GM10266 (cell line): ENCODE results near the gene CLDN20.
"Not testable (repeated sequence)": the region's sequence is repeated elsewhere in the genome, so short reads cannot be mapped to it uniquely, and the experiment has no call there.

ENCODE experiments used
- DNase-seq: peaks from one replicate; pipeline ENCODE4 v3.0.0; 2012; ENCODE audit errors: extremely low spot score
- TF ChIP-seq, protein P1 (sequence below): IDR thresholded peaks from 2 replicates; pipeline ENCODE4 v1.5.1; 2012; ENCODE audit warnings: mild to moderate bottlenecking, low read depth; ENCODE audit not compliant: control insufficient read depth, insufficient read depth; ENCODE audit errors: missing control alignments

Gene CLDN20

DNA sequence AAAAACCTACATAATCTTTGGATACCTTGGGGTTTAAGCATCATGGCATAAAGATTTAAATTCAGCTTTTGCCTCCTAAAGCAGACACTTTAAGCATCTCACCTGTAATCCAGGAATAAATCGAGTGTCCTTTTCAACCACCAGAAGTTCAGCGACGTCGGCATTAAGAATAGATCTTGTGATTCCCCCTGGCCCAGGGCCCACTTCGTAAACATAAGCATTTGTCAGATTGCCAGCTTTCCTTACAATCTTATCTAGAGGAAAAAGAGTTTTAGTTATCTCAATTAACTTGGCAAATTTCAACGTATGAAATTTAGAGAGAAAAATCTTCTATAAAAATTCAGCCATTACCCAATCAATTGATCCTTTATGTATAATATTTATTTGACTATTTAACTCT lies 47.3 kb downstream of the CLDN20 start:
- TF ChIP-seq, protein P1, sequence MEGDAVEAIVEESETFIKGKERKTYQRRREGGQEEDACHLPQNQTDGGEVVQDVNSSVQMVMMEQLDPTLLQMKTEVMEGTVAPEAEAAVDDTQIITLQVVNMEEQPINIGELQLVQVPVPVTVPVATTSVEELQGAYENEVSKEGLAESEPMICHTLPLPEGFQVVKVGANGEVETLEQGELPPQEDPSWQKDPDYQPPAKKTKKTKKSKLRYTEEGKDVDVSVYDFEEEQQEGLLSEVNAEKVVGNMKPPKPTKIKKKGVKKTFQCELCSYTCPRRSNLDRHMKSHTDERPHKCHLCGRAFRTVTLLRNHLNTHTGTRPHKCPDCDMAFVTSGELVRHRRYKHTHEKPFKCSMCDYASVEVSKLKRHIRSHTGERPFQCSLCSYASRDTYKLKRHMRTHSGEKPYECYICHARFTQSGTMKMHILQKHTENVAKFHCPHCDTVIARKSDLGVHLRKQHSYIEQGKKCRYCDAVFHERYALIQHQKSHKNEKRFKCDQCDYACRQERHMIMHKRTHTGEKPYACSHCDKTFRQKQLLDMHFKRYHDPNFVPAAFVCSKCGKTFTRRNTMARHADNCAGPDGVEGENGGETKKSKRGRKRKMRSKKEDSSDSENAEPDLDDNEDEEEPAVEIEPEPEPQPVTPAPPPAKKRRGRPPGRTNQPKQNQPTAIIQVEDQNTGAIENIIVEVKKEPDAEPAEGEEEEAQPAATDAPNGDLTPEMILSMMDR = no peak
- DNase-seq = no peak

DNA sequence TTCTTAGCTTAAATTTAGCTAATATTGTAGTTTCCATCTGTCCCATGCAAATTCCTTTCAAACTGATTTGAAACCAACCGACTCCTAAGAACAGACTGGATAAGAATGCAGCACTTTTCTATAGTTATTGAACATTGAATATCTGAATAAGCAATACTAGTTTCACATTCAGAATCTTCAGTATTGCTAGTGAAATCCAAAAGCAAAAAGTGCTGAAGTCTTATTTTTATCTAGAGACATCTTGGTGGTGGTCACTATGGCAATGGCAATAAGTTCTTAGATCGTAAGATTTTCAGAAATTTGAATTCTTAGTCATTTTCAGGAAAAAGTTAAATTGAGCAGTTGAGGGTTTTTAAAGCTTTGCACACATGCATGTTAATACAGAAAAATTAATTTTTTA lies 47.8 kb downstream of the CLDN20 start:
- DNase-seq = no peak
- TF ChIP-seq, protein P1 = no peak

DNA sequence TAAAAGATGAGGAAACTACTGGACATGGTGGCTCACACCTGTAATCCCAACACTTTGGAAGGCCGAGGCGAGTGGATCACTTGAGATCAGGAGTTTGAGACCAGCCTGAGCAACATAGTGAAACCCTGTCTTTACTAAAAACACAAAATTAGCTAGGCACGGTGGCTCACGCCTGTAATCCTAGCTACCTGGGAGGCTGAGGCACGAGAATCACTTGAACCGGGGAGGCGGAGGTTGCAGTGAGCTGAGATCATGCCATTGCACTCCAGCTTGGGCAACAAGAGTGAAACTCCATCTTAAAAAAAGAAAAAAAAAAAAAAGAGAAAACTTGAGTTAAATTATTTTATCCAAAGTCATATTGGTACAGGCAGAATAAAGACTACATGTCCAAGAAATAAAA lies 49.1 kb downstream of the CLDN20 start:
- DNase-seq = not testable (repeated sequence)

DNA sequence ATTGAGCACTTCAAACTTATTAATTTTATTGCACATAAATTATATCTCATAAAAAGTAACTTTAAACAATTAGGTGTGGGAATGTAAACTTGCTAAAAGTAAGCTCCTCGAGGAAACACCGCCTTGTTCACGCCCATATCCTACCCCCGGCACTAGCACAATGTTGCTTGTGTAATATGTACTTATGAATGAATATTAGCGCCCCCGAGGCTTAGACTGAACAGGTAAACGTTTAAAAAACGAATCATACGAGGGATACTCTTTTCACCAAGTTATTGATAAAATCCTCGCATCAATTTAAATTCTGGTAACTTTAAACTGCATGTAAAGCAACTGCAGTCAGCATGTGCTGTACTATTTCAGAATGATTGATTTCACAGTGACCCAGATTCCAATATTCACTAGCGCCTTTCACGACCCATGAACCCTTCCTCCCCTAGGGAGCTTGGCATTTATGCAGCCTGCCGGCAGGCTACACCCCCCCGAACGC lies 49.8 kb downstream of the CLDN20 start:
- no peak for DNase-seq
- TF ChIP-seq, protein P1 = no peak

DNA sequence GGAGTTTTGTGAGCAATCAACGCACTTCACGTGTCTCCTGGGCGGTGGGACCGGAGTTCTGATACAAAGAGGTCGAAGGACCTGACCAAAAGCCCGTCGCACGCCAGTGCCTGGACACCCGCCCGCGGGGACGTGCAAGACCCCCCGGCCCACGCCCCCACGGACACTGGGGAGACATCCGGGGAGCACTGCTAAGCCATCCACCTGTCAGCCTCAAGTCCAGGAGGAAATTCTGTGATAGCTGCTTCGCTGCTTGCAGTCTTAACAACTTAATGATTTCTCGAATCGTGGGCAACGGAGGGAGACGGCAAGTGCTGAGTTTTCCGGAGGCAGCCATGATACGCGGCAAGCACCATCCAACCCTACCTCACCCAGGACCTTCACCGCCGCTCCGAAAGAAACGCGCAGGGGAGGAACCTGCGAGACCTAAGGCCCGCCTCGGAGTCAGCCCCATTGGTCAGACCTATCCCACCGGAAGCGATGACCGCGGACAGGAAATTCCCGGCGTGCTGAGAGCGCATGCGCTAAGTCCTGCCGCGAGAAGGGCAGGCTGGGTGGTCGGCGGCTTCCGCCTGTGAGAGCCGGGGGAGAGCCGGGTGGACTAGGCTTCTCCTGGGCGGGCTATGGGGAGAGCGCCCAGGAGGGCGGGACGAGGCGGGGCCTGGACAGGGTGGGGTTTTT lies 50.4 kb downstream of the CLDN20 start, which contains the start of gene TFB1M:
TFB1M (minus strand) TSS at position 393 of the 681 bp plus-strand sequence; CDS start at position 337, 56 bp downstream.
- peak; percentile 87 for DNase-seq
- TF ChIP-seq, protein P1 = no peak

DNA sequence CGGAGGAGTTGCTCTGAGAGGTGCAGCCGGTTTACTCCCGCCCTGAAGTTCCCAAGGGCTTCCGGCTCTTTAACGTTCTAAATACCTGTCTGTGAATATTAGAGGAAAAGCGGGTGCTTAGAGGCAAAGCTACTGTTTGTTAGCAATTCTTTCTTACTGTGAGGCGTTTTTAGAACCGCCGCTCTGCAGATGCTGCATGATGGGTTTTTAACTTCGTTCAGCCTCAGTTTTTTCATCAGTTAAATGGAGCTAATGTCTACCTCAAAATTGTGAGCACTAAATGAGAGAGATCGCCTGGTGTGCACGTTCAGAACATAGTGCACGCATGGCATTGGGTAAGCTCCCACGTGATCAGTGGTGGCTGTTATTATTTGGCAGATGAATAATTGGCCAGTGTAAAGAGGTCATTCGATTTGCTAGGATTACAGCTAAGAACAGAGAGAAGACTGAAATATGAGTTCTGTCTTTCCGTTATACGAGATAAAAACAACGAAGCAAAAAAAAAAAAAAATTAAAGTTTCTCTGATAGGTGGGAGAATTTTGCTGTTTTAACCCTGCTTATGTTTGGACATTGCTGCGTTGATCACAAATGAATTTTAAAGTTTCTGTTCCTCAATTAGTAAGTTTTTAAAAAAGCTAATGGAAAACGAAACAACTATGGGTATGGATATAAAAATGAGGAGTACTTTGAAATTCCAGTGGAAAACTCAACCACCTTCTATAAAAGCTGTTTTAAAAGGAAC lies 51.1 kb downstream of the CLDN20 start:
- peak; percentile 32 for DNase-seq
- TF ChIP-seq, protein P1 = peak; percentile 2

DNA sequence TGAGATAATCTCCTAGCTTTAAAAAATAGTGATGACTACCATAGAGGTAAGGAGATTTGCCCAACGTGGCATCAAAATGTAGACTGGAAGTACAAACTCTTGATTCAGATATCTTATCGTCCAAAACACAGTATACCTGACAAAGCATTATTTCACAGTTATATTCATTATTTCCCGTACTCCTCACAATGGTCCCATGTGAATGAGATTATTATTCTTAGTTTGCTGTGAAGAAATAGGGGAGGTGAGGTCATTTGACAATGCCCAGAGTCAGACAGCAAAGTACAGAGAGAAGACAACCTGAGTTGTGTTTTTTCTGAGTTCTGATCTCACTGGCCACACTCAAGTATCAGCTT lies 51.7 kb downstream of the CLDN20 start:
- DNase-seq = no peak
- TF ChIP-seq, protein P1 = no peak
